GM03348 (cell line): Measurements from ENCODE around the gene SNRPA1.
"Not testable (repeated sequence)": the region's sequence is repeated elsewhere in the genome, so short reads cannot be mapped to it uniquely, and the experiment has no call there.

Source experiments
- DNase-seq: peaks from one replicate; pipeline ENCODE4 v3.0.0; 2012; ENCODE audit warnings: low spot score

The SNRPA1 gene

DNA sequence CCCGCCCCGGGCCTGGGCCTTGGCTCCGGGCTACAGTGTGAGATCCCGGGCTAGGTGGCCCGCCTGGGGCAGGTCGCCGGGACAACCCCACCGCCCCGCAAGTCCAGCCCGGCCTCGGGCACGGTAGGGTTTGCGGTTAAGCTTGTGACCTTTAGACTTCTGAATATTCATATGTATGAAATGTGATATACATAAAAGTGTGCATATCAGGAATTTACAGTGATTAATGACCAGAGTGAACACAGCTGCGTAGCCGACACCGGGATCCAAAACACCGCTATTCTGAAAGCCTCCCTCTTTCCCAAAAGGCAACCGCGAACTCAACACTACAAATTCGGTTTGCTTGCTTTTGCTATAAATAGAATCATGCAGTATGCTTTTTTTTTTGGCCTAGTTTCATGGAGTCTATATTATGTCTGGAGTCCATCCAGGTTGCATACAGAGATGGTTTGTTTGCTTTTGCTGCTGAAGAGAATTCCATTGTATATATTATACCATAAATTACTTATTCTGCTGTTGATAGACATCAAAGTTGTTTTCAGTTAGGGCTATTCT, 636 bp upstream of the SNRPA1 start:
- no peak for DNase-seq

DNA sequence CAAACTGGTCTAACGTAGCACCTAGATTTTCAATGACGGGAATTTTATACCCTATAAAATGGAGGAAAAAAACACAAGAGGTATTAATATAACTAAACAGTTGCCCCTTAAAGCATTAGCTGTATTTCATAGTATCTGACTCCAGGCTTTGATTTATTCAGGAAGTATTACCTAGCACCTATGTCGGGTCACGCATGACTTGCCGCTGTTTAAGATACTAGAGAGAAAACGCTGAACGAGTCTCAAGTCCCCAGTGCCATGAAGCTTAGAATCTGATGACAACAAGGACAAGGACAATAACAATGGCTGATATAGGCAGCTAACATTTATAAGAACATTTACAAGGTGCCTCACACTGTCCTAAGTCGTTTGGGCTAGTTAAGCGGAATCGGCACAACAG, 1.9 kb downstream of the SNRPA1 start:
- DNase-seq = no peak

DNA sequence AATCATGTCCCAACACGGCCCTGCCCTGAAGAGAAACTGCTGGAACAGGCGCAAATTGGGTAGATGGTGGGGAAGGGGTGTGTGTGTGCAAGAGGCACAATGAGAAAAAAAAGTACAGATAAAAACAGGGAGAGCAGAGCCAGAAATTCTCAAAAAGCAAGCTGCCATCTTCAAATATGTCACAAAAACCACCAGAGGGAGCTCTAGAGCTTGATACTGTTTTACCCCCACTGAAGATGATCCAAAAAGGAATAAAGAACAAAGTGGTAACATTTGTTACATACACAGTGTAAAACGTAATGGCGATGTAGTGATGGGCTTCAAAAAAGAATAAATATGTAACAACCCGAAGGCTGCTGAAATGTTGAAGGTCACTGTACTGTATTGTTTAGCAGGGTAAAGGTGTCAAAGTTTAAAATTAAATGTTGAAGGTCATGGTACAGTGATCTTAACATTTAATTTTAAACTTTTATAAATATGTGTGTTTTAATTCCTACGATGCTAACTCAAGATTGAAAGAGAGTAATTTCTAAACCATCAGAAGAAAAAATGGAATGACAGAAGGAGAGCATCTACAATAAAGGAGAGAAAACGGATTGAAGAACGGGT, 6.0 kb downstream of the SNRPA1 start:
- DNase-seq = peak; percentile 66

DNA sequence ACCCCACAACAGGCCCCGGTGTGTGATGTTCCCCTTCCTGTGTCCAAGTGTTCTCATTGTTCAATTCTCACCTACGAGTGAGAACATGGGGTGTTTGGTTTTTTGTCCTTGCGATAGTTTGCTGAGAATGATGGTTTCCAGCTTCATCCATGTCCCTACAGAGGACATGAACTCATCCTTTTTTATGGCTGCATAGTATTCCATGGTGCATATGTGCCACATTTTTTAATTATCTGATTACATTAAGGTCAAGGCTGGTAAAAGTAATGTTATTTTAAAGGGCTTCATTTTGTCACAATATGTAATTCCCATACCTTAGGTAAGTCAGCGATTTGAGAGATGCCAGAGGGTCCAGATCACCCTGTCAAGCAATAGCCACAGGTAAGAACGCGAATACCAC, 7.7 kb downstream of the SNRPA1 start:
- not testable (repeated sequence) for DNase-seq

DNA sequence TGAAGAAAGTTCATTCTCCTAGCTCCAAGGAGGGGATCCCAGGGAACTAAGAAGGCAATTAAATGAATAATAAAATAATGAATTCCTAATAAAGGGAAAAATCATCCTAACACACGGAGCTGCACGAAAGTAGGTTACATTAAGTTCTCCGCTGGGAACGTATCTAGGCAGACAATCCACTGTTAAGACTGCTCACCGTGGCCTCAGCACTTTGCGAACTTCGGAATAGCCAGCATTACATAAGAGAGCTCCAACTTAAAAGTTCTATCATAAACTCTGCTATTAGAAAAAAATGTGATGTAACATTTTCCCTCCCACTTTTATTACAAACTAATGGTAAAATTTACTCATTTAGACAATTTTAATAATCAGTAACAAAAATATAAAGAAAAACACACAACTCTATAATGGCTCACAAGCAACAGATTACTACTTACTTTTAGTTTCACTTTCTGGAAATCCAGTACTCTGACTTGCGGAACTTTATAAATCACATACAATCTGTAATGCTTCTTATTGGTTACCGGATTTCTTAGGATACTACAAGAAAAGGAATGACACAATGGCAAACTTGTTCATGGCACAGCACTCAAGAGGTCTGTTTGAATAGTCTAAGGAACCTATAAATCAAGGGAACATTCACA, 8.5 kb downstream of the SNRPA1 start:
- no peak for DNase-seq

DNA sequence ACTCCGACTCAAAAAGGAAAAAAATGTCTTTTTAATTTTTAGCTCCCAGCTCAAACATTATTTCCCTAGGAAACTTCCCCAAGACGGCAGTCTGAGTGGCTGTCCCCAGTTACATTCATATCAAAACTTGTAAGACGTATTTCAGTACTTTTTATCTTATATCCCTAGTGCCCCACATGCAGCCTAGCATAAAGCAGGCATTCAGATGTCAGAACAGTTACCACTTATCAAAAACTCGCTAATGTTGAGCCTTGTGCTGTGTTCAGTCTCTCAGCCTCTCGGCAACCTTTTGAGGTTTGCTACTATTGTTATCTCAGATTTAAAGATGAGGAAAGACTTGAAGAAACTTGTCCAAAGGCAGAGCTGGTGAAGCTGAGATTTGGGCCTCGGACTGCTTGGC, 11.1 kb downstream of the SNRPA1 start:
- no peak for DNase-seq

DNA sequence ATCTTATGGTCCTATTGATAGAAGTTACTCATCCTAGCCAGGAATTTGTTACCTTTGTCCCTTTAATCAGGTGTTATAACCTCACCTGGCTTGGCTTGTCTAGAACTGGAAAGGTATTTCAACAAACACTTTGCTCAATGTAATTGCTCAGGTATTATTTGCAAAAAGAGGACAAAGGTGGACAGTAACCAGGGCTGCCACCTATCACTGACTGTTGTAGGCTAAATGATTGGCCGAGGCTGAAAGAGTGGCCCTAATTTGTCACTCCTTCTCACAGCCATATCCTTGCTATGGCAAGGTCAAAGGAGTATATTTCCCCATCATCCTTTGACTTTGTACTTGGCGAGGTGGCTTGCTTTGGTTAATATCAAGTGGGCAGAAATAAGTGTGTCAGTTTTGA, 15.0 kb downstream of the SNRPA1 start:
- no peak for DNase-seq

DNA sequence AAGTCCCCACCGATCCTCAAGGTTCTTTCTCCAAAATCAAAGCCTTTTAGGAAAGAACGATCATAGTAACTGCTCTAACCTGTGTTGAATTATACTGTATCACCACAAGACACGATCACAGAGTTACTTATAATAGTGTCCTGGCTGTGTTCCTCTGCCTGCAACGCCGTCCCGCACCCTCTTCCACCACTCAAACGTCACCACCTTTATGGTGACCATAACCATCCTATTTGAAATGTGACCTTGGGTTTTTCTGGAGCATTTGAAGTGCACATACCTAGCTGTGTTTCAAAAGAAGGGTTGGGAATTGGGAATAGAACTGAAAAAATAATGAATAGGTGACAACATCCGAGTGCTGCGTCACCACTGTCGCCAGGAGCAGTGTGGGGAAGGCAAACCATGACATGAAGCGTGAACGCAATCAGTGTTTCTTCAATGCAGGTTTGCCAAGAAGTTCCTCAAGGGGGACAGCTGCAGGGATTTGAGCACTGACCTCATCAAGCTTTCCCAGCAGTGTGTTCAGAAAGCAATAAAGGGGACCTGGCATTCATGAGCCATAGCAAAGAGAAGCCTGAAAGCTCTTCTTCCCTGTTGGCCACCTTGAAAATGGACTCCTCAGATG, 17.0 kb downstream of the SNRPA1 start:
- no peak for DNase-seq

DNA sequence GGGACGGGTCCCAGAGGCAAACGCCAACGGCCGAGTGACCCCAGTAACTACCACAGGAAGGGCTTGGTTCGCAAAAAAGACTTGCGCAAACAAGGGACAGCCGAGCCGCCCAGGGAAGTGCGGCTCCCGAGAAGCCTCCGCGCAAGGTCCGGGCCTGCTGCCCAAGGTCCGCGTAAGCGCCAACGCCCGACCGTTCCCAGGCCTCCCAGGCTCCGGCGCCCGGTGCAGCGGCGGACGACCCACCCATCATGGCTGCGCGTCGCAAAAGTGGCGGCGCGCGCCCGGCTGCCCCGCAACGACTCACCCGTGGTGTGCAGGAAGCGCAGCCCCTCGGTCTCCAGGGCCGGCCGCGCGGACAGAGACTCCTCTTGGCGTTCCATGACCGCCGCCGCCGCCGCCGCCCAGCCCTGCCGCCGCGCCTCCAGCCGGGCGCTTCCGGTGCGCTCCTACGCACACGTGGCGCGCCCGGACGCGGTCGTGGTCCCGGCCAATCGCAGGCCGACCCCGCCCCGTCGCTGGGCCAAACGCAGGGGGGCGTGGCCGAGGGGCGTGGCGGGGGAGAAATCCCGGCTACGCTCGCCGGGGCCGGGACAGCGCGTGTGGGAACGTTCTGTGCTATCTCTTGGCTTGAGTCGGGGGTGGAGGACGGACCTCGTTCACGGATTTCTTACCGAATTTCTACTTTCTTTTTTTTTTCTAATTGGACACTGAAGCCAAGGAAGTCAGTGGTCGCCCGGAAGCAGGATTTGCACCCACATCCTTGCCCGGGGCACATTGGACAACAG, 17.8 kb downstream of the SNRPA1 start, which contains the start of gene SELENOS:
Gene SELENOS (minus strand): TSS at position 448 of the 785 bp plus-strand sequence. CDS start 68 bp downstream, at position 380.
- peak; percentile 97 for DNase-seq

DNA sequence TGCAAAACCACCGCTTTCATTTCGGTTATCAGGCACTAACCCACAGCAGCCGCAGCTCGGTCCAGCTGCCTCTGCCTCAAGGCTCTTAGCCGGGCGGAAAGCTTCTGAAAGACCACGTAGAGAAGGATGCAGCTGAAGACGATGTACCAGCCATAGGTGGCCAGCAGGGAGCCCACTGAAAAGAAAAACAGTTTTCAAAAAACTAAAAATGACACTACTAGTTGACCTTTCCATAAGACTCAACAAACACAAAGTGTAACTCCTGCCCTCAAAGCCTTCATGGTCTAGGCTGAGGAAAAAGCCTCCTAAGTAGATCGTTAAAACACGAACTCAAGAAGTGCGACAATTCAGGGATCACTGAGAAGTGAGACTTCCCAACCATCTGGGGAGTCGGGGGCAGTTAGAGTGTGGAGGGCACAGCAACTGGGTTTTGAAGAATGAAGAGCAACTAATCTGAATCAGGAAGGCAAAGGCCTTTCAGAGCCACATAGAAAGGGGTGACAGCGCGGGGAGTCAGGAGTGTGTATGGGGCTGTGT, 18.5 kb downstream of the SNRPA1 start:
- peak; percentile 50 for DNase-seq

DNA sequence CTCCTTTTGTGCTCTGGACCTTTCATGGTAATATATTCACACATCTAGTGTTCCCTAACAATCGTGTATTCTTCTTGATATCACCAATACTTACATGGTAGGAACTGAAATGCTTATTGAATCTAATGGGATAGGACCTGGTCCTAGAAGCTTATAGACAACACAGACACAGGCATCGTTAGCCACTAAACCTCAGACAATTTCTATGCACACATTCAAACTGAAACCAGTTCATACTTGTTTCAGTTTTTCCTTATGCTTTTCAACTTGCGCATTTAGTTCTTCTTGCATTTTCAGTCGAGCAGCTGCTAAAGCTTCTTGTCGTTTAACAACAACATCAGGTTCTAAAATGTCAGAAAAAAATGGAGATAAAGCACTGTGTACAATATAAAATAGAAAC, 20.0 kb downstream of the SNRPA1 start:
- no peak for DNase-seq

DNA sequence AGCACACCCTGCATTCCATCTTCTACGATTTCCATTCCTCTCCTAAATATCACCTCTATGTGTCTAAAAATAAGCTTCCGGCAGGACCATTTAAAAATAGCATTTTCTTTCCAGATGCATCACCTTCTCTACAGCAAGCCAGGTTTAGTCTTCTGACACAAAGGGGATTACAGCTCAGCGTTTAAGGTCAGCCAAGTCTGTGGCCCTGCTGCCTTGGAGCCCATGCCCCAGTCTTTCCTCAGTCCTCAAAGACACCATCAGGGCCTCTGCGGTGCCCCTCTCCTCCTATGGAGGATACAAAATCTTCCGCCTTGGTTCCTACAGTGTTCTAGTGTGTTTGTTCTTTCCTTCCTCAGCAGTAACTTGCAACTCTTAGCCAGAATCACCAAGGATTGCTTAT, 21.5 kb downstream of the SNRPA1 start:
- no peak for DNase-seq

DNA sequence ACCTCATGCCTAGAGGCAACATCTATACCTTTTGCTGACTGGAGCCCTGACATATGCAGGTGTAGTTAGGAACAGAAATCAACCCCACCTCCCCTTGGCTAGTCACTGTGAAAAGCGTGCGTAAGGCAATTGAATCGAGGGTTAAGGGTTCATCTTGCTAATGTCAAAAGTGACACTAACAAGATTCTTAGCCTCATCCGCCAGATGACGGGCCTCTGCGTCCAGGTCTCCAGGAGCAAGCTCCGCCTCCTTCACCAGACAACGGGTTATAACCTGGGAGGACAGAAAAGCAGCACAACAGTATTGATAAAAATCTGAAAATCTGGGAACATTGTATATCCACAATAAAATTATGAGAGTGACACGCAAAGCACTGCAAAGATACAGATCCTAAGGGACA, 22.5 kb downstream of the SNRPA1 start:
- no peak for DNase-seq

DNA sequence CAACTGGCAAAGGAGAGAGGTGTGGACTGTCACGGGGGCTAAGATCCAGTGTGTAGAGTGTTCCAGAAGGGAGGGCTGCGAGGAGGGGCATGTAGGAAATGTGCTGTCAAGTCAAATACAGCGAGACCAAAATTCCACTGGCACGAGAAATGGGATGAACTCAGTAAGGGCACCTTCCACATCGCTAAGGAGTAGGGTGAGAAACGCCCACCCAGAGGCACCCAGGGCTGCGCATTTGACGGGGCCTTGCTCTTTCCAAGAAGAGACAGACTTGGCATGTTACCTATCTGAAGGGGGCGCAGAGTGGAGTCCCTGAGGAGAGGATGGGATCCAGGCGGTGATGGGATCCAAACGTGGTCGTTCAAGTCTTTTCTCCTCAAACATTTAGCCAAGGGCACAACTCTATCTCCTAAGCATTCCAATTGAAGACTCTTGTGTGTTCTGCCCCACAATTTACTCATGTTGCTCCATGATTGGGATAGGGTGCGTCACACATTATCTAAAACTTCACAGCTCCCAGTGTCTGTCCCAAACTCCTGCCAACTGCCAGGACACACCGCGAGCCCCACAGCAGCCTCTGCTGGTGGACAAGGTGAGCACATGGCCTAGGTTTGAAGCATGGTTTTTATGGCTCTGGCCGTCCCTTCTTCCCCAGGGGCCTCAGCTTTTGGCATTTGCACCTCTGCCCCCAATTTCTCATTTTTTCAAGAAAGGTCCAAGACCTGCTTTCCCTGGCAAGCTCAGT, 25.4 kb downstream of the SNRPA1 start:
- peak; percentile 19 for DNase-seq

DNA sequence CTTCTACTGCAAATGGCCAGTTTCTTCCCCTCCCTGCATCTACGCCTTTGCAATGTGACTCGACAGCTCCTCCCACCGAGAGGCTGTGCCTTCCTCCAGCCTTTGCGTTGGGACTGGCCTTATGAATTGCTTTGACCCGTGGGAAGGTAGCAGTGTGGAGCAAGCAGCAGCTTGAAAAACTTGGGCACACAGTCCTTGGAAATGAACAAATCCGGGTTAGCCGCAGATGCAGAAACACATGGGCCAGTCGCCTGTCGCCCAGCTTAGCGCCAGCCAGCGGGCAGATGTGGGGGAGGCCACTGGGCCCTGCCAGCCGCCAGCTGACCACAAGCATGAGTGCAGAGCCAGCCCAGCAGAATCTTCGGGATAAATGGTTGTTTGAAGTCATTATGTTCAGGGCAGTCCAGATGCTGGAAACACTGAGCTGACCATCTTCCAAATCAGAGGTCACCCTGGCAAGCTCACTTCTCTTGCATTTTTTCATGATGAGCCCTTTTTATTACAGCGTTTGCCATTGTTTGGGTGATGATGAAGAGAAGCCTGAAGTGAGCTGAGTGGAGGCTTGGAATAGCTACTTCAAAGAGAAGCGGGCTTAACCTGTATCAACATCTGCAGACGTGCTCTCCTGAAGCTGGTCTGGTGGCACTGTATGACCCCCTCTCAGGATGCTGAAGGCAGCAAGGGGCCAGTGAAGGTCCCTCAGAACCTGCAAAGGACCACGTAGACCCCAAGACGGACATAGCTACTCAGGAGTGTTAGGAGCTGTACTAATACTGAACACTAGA, 27.5 kb downstream of the SNRPA1 start:
- peak; percentile 87 for DNase-seq

DNA sequence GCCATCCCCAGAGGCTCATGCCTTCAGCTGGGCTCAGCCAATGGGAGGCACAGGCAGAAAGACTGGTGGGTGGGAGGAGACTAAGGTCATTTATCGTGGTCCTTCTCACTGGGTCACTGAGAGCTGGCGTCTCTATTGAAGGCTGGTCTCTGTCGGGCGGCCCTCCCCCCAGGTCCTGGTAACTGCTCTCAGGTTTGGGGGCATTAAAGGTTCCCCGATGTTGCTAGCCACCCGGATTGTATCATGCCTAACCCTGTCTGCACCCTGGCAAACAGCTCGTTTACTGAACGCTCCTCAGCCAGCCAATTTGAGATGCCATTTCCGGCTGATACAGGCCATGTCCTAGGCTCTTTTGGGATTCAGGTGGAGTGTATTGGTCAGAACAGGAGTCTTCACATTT, 28.3 kb downstream of the SNRPA1 start:
- DNase-seq = no peak

DNA sequence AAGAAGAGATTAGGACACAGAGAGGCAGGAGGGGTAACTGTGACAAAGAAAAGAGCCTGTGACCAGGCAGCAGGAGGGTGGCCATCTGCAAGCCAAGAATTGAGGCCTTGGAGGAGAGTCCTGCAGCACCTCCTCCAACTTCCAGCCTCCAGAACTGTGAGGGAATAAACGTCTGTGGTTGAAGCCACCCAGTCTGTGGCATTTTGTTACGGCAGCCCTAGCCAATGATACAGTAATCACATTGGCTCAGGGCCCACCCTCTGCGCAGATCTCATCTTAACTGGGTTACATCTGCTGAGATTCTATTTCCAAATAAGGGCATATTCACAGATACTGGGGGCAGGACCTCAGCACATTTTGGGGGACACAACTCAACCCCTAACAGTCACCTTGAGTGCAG, 29.0 kb downstream of the SNRPA1 start:
- no peak for DNase-seq

DNA sequence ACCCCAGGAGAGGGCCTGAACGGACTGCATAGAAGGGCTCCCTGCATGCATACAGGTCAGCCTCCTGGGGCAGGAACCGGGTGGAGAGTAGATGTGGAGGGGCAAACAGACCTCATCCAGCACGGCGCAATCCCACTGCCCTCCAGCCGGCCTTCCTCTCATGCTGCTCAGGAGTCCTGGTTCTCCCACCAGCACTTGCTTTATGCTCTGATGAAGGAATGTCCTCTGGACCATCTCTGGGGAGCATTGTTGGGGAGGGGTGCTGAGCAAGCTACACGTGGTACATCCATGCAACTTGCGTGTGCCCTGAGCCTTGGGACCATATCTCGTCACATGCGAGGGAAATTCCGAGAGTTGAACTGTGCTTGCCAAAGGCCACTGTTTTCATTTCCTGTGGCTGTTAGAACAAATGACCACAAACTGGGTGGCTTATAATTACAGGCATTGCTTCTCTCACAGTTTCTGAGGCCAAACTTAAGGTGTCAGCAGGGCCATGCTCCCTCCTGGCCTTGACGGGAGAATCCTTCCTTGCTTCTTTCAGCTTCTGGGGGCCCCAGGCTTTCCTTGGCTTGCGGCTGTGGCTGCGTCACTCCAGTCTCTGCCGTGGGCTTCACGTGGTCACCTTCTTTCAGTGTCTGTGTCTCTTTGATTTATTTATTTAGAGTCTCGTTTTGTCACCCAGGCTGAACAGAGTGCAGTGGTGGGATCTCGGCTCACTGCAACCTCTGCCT, 30.0 kb downstream of the SNRPA1 start:
- DNase-seq = no peak

DNA sequence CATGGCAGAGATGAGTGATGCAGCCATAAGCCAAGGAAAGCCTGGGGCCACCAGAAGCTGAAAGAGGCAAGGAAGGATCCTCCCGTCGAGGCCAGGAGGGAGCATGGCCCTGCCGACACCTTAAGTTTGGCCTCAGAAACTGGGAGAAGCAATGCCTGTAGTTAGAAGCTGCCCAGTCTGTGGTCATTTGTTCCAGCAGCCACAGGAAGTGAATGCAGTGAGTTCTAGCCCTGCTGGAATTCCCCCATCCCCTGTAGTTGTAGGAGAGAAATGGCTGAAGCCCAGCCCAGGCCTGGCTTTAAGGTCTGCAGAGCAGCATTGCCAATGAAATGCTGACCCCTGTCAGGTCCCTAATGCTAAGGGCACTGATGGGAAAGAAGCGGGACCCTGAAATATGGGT, 31.0 kb downstream of the SNRPA1 start:
- no peak for DNase-seq

DNA sequence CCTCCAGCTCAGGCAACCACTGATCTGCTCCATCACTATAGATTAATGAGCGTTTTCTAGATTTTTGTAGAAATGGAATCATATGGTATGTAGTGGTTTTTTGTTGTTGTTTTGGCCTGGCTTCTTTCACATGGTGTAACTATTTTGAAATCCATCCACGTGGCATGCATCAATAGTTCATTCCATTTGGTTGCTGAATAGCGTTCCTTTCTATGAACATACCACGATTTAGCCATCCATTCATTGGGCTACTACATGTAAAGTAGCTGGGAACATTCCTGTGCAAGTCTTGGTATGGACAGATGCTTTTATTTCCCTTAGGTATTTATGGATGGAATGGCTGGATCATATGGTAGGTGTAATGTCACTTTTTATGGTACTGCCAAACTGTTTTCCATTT, 32.5 kb downstream of the SNRPA1 start:
- no peak for DNase-seq
